ENCODE measurements around the gene NGDN.

The NGDN gene

DNA sequence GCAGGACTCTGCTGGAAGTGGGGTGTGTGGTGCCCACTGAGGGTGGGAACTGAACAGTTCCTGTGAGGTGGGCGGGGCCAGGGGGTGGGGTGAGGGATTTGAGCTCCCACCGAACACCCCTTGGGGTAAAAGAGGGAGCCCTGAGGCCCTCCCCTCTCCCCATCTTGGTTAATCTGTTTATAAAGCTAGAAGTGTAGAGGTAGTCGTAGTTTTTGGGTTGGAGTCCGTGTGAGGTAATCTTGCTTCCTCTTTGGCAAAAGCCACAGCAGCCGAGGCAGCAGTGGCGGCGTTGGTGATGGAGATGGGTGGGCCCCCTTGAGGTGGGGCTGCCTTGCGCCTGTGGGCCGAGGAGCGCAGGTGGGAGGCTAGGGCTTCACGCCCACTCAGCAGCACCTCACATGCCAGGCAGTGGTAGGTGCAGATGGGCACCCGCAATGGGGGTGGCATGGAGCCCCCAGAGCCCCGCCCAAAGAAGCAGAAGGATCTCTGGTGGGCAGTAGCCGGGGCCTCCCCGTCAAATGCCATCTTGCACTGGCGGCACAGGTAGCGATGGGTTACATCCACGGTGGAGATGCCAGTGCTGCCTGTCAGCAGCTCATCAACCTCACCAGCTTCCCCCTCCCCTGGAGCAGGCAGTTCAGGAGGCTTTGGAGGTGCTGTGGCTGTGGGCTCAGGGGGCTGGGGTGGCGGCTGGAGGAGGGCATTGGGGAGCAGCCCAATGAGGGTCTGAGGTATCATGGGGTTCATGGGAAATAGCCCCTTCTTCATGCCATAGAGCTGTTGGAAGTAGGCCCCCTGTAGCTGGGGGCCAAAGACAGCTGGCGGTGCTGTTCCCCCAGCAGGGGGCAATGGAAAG lies 52.5 kb downstream of the NGDN start:
- no peak for DNase-seq (ENCODE audit: low read depth in 2 of 2)

- no peak for DNase-seq (ENCODE audit: low read depth in 2 of 2)
These were observed 53.2 kb downstream of the NGDN start for GRCh38 chr14:23522643-23523198.

GRCh38 chr14:23523229-23524016 lies 53.9 kb downstream of the NGDN start:
- no peak for DNase-seq (ENCODE audit: low read depth in 2 of 2)

DNA sequence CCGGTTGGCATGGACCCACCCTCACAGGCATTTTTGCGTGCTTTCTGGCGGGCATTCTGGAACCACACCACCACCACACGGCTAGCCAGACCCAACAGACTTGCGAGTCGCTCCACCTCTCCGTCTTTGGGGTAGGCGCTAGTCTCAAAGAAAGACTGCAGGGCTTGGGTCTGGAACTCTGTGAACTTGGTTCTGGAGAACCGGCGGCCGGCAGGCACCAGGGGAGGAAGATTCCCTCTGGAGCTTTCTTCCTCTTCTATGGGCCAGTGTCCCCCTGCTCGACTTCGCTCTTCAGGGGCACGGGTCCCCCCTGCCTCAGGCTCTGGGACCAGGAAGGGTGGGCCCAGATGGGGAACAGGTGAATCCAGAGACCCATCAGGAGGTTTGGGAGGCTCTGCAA lies 55.5 kb downstream of the NGDN start:
- DNase-seq (ENCODE audit: low read depth in 2 of 2), result no peak

DNA sequence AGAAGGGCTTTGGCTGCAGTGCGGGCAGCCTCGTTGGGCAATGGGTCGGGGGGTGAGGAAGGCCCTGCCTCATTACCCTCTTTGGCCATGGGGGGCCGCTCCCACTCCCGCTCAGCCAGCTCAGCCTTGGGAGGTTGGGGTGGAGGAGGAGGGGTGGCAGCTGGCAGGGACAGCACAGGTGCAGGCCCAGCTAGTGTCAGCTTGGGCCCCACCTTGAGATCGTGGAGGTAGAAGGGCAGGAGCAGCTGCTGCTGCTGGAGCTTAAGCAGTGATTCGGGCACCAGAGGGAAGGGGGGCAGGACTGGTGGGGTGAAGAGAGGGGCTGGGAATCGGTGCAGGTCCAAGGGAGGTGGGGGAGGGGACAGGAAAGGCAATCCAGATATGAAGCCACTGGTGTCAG lies 56.1 kb downstream of the NGDN start:
- no peak for DNase-seq (ENCODE audit: low read depth in 2 of 2)

All from fibroblast of skin of left biceps (primary cell).